Panc1 (cell line): ENCODE measurements around the gene TMEM178A. TPM values are rescaled to one million over a fixed set of nuclear protein-coding genes. Genes with fewer than 3 reads are reported as not detected.
A peak's percentile ranks its signal among the peaks of the same experiment; 100 is the strongest.

Source experiments
- ATAC-seq: fragments of 200-7000 bp; cut with Tn5 transposase; 2 replicates; pipeline ENCODE4 v1.9.1; 2020; ENCODE audit warnings: mild to moderate bottlenecking, moderate library complexity
- BruUV-seq: library from RNA; stranded (reverse); fragments of 400-500 nt; replicated peaks from 2 replicates; lab custom pipeline; 2021; lab: Mats Ljungman, UMichigan
- CTCF ChIA-PET: fragments of 300-600 bp; sonication (Branson Sonifier 250); formaldehyde crosslinking; loops from one replicate; lab custom pipeline; 2022; ENCODE audit warnings: antibody characterized with exemption; lab: Charles Lee
- POLR2A ChIA-PET: fragments of 300-600 bp; sonication (Branson Sonifier 250); formaldehyde crosslinking; loops from one replicate; lab custom pipeline; 2022; ENCODE audit warnings: antibody characterized with exemption; lab: Charles Lee
- DNase-seq: peaks from one replicate; pipeline ENCODE4 v3.0.0-alpha.2; 2010; ENCODE audit warnings: low read depth, low spot score
- H3K27ac ChIP-seq: 2 replicates; pipeline ENCODE4 v1.5.1; 2011; ENCODE audit warnings: mild to moderate bottlenecking, low read length, inconsistent platforms
- H3K27me3 ChIP-seq: fragments of 200-500 bp; sonication (Bioruptor generic); 2 replicates; pipeline ENCODE4 v1.6.0; 2014; ENCODE audit warnings: low read length, inconsistent platforms; ENCODE audit not compliant: control insufficient read depth, insufficient read depth
- H3K36me3 ChIP-seq: fragments of 200-500 bp; sonication (Bioruptor generic); 2 replicates; pipeline ENCODE4 v1.5.1; 2014; ENCODE audit warnings: inconsistent platforms, mild to moderate bottlenecking, low read length, moderate library complexity; ENCODE audit not compliant: control insufficient read depth, insufficient read depth
- H3K4me1 ChIP-seq: 2 replicates; pipeline ENCODE4 v1.5.1; 2011; ENCODE audit warnings: inconsistent platforms, mild to moderate bottlenecking, low read length, moderate library complexity; ENCODE audit not compliant: control insufficient read depth, insufficient read depth
- H3K4me3 ChIP-seq, 2 experiments: 2 replicates each; pipeline ENCODE4 v1.5.1; 2011 to 2012; ENCODE audit warnings: low read depth in 2 of 2, low read length in 2 of 2, mild to moderate bottlenecking in 2 of 2, inconsistent platforms in 1 of 2, moderate library complexity in 1 of 2
- H3K9me3 ChIP-seq: fragments of 200-500 bp; sonication (Bioruptor generic); 2 replicates; pipeline ENCODE4 v1.5.1; 2014; ENCODE audit warnings: low read depth, mild to moderate bottlenecking, inconsistent platforms, low read length, moderate library complexity; ENCODE audit not compliant: control insufficient read depth, insufficient read depth
- CTCF ChIP-seq: fragments of 450-650 bp; IDR thresholded peaks from 2 replicates; pipeline ENCODE4 v1.5.1; 2017; ENCODE audit warnings: mild to moderate bottlenecking
- POLR2AphosphoS5 ChIP-seq: IDR thresholded peaks from 2 replicates; pipeline ENCODE4 v1.6.1; 2012; ENCODE audit warnings: mild to moderate bottlenecking, low read depth, low read length, moderate library complexity
- SIN3A ChIP-seq: IDR thresholded peaks from 2 replicates; pipeline ENCODE4 v1.6.1; 2012; ENCODE audit warnings: low read depth, mild to moderate bottlenecking, low read length, moderate library complexity, borderline replicate concordance; ENCODE audit not compliant: insufficient read depth
- TCF7L2 ChIP-seq: IDR thresholded peaks from 2 replicates; pipeline ENCODE4 v1.6.1; 2011; ENCODE audit warnings: mild to moderate bottlenecking, low read depth, low read length, inconsistent platforms
- in situ Hi-C: cut with HindIII; loops from 2 replicates; pipeline ENCODE4 v1.10.0; 2016; ENCODE audit warnings: low sequenced_read_pairs, low pct_unique_long_range_greater_than_20kb
- intact Hi-C: fragments of 100-400 bp; cut with micrococcal nuclease; formaldehyde crosslinking; loops from one replicate; pipeline ENCODE4 v1.10.0; 2022; ENCODE audit not compliant: unreplicated experiment
- total RNA-seq: library from RNA; stranded (reverse); gene quantifications from one replicate; pipeline ENCODE4 v1.2.1, GENCODE V29; 2021; ENCODE audit not compliant: unreplicated experiment
- TF ChIP-seq, protein P1 (sequence below), 2 experiments: IDR thresholded peaks; 2 replicates each; pipeline ENCODE4 v1.6.1; 2011 to 2012; ENCODE audit warnings: low read depth in 2 of 2, control low read depth in 1 of 2, low read length in 1 of 2, mild to moderate bottlenecking in 1 of 2, moderate library complexity in 1 of 2; ENCODE audit not compliant: insufficient read depth in 1 of 2

The TMEM178A gene
- total RNA-seq, 1 experiment from 2014 or later: not detected

- Histone ChIP-seq H3K9me3 (no peaks in the 10 kb centered on the region), H3K4me1 (no peaks in the 10 kb centered on the region), H3K36me3 (0 out of 2 replicates have a peak, but pooled peaks cover 3% of the 10 kb centered on the region), H3K27me3 (no peaks in the 10 kb centered on the region), H3K27ac (no peak overlapping the region), H3K4me3 (no peak overlapping the region)
- in situ Hi-C loops: no loop called here
- CTCF ChIA-PET: interaction anchor here (0.6 to 1.2 kb wide), 5 partner anchors 137 to 610 kb away, joined by 3 to 8 read pairs (median 3); partner anchors contain the start of gene SOS1
- TF ChIP-seq CTCF (peak; percentile 77), TCF7L2 (no peak), SIN3A (no peak)
- TF ChIP-seq, protein P1, sequence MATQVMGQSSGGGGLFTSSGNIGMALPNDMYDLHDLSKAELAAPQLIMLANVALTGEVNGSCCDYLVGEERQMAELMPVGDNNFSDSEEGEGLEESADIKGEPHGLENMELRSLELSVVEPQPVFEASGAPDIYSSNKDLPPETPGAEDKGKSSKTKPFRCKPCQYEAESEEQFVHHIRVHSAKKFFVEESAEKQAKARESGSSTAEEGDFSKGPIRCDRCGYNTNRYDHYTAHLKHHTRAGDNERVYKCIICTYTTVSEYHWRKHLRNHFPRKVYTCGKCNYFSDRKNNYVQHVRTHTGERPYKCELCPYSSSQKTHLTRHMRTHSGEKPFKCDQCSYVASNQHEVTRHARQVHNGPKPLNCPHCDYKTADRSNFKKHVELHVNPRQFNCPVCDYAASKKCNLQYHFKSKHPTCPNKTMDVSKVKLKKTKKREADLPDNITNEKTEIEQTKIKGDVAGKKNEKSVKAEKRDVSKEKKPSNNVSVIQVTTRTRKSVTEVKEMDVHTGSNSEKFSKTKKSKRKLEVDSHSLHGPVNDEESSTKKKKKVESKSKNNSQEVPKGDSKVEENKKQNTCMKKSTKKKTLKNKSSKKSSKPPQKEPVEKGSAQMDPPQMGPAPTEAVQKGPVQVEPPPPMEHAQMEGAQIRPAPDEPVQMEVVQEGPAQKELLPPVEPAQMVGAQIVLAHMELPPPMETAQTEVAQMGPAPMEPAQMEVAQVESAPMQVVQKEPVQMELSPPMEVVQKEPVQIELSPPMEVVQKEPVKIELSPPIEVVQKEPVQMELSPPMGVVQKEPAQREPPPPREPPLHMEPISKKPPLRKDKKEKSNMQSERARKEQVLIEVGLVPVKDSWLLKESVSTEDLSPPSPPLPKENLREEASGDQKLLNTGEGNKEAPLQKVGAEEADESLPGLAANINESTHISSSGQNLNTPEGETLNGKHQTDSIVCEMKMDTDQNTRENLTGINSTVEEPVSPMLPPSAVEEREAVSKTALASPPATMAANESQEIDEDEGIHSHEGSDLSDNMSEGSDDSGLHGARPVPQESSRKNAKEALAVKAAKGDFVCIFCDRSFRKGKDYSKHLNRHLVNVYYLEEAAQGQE (IDR thresholded peaks at IDR 0.05; ENCODE audit: insufficient read depth in 1 of 2, low read depth in 2 of 2, low read length in 1 of 2): no peak
- POLR2A ChIA-PET: no interaction called here
- ATAC-seq (peak; percentile 77; the same call in 1 of the 2 replicates), DNase-seq (peak; percentile 41)
- intact Hi-C loops: no loop called here
- no TSS peak for BruUV-seq
Observed at GRCh38 chr2:39730685-39731302, 65.1 kb downstream of the TMEM178A start.

- no peaks in the 10 kb centered on the region for H3K27me3 ChIP-seq
- in situ Hi-C loops (no loop called here), intact Hi-C loops (no loop called here)
- TF ChIP-seq CTCF (no peak), TCF7L2 (no peak), SIN3A (no peak), POLR2AphosphoS5 (no peak)
- TF ChIP-seq, protein P1 (IDR thresholded peaks at IDR 0.05; ENCODE audit: insufficient read depth in 1 of 2, low read depth in 2 of 2, low read length in 1 of 2): no peak
- no TSS peak for BruUV-seq
- no peak for ATAC-seq
- no peaks in the 10 kb centered on the region for H3K4me1 ChIP-seq
- ChIA-PET POLR2A (no interaction called here), CTCF (interaction anchor here (0.6 to 1.2 kb wide), 2 partner anchors 138 to 611 kb away, joined by 3 to 8 read pairs; partner anchors contain the start of gene SOS1)
- DNase-seq: no peak
- H3K9me3 ChIP-seq: no peaks in the 10 kb centered on the region
- peaks cover 10% of the 10 kb centered on the region; the same call in 1 of the 2 replicates for H3K36me3 ChIP-seq
- no peak overlapping the region for H3K27ac ChIP-seq
- no peak overlapping the region for H3K4me3 ChIP-seq
Observed at GRCh38 chr2:39731546-39731945, 65.8 kb downstream of the TMEM178A start.
